Pancreas (tissue), 10 donors: ENCODE measurements around the gene NFIC. TPM values are rescaled to one million over a fixed set of nuclear protein-coding genes. Genes with fewer than 3 reads are reported as not detected.

Experiments used
- ATAC-seq, 4 donors: fragments of 200-7000 bp; cut with Tn5 transposase; one replicate each; pipeline versions ENCODE4 v1.8.0 to v1.9.1; 2020; ENCODE audit warnings: mild to moderate bottlenecking in 4 of 4, moderate library complexity in 4 of 4
- DNase-seq, 6 donors: peaks; one replicate each; pipeline ENCODE4 v3.0.0-alpha.2; 2020
- FAIRE-seq: peaks from 2 replicates; lab custom pipeline; 2012; peaks lifted over from hg19 to GRCh38; lab: Jason Lieb, UNC
- H3K27ac ChIP-seq, 4 donors: fragments of 200-600 bp; sonication (generic); 1 replicate in 3 of 4; 2 replicates in 1 of 4; pipeline versions ENCODE4 v1.5.0 to v1.8.0; 2020
- H3K27me3 ChIP-seq, 4 donors: fragments of 200-600 bp; one replicate each; pipeline ENCODE4 v1.8.0; 2021
- H3K36me3 ChIP-seq, 3 donors: fragments of 200-600 bp; sonication (generic) in 1 of 3; one replicate each; pipeline versions ENCODE4 v1.5.0 to v1.8.0; 2020 to 2021
- H3K4me1 ChIP-seq, 3 donors: fragments of 200-600 bp; one replicate each; pipeline ENCODE4 v1.8.0; 2021
- H3K4me3 ChIP-seq, 4 donors: fragments of 200-600 bp; sonication (generic) in 2 of 4; one replicate each; pipeline versions ENCODE4 v1.5.0 to v1.8.0; 2020 to 2021
- H3K9me3 ChIP-seq, 4 donors: fragments of 200-600 bp; one replicate each; pipeline ENCODE4 v1.8.0; 2021
- CTCF ChIP-seq, 4 donors: fragments of 200-600 bp; sonication (generic) in 3 of 4; IDR thresholded peaks; one replicate each; pipeline versions ENCODE4 v1.5.0 to v1.8.0; 2021; ENCODE audit warnings: antibody characterized with exemption in 4 of 4
- WGBS, 2 donors: extraction: QIAGEN DNeasy Blood & Tissue Kit; methylation state at CpG; one replicate each; pipeline ENCODE4 v1.1.7; 2013; 5-methylcytosine and 5-hydroxymethylcytosine counted together
- intact Hi-C, 3 donors: fragments of 100-400 bp; cut with DNase I; formaldehyde crosslinking; loops; one replicate each; pipeline versions ENCODE4 v1.11.1 to v1.14.2; 2022
- polyA plus RNA-seq, 2 donors: library from polyadenylated mRNA; stranded (reverse); fragments of 200-250 nt; gene quantifications; one replicate each; pipeline ENCODE4 v1.2.3, GENCODE V29; 2013
- total RNA-seq, 6 donors: library from RNA; stranded (reverse); fragmentation: NEBNext Ultra II Directional in 4 of 6; extraction: Animal tissue kit (Norgen Biotek cat#: 25700) in 4 of 6; gene quantifications; one replicate each; pipeline versions ENCODE4 v1.2.1 to v1.2.4, GENCODE V29; 2021 to 2023
- donor health status: healthy with polysubstance abuse.
- donor health status: DM: no; HTN: no; CAD: no; lungs with moderate emphysema.
- donor health status: DM: no; HTN: no; CAD: no.
- donor health status: control.
- donor health status: control.
- donor health status: Bipolar disorder and iron deficiency.
- donor health status: DM: yes; HTN: yes; CAD: no.
- donor health status: DM: no; HTN: no; CAD: no.
- donor health status: DM: no; HTN: no; CAD: no.
- donor health status: DM: yes; HTN: yes; CAD: no.

The NFIC gene
- total and polyA plus RNA-seq, 8 donors = 21.3 to 203 (median 115) TPM

GRCh38 chr19:3476830-3477229, 110.4 kb downstream of the NFIC start:
- intact Hi-C loops = loop anchor here in 1 of 3 donors (10.0 kb wide), 1 partner anchor 162 kb away; no protein-coding TSS in a partner anchor
- Histone ChIP-seq H3K4me3 (no peak overlapping the region), H3K27ac (no peak overlapping the region), H3K4me1 (peaks cover 0 to 5% (median 0%) of the 10 kb centered on the region in 3 donors), H3K36me3 (no peaks in the 10 kb centered on the region), H3K9me3 (no peaks in the 10 kb centered on the region), H3K27me3 (no peaks in the 10 kb centered on the region)
- WGBS, 2 donors = 59 to 79% methylated on average over 2 of the region's 2 CpGs
- DNase-seq (no peak), FAIRE-seq (no peak), ATAC-seq (no peak)
- TF ChIP-seq CTCF (IDR thresholded peaks at IDR 0.05) = no peak

GRCh38 chr19:3477506-3477905, 111.1 kb downstream of the NFIC start:
- DNase-seq = no peak
- intact Hi-C loops = loop anchor here in 1 of 3 donors (10.0 kb wide), 1 partner anchor 163 kb away; no protein-coding TSS in a partner anchor
- peaks cover 0 to 5% (median 0%) of the 10 kb centered on the region in 3 donors for H3K4me1 ChIP-seq
- ATAC-seq = no peak
- H3K36me3 ChIP-seq = no peaks in the 10 kb centered on the region
- FAIRE-seq = no peak
- no peak for TF ChIP-seq CTCF (IDR thresholded peaks at IDR 0.05)
- no peaks in the 10 kb centered on the region for H3K27me3 ChIP-seq
- H3K9me3 ChIP-seq = no peaks in the 10 kb centered on the region
- no peak overlapping the region for H3K27ac ChIP-seq
- H3K4me3 ChIP-seq = no peak overlapping the region

GRCh38 chr19:3477951-3478350, 111.6 kb downstream of the NFIC start:
- H3K9me3 ChIP-seq = no peaks in the 10 kb centered on the region
- H3K27ac ChIP-seq = no peak overlapping the region
- H3K4me3 ChIP-seq = no peak overlapping the region
- no peaks in the 10 kb centered on the region for H3K27me3 ChIP-seq
- no peak for FAIRE-seq
- DNase-seq = no peak
- no peak for ATAC-seq
- intact Hi-C loops = loop anchor here in 1 of 3 donors (10.0 kb wide), 1 partner anchor 163 kb away; no protein-coding TSS in a partner anchor
- peaks cover 0 to 5% (median 0%) of the 10 kb centered on the region in 3 donors for H3K4me1 ChIP-seq
- WGBS, 2 donors = 89 to 97% methylated on average over 2 of the region's 2 CpGs
- TF ChIP-seq CTCF (IDR thresholded peaks at IDR 0.05) = no peak
- H3K36me3 ChIP-seq = no peaks in the 10 kb centered on the region

- peak in 1 of 6 donors; percentile 39 for DNase-seq
- intact Hi-C loops = loop anchor here in 1 of 3 donors (10.0 kb wide), 1 partner anchor 164 kb away; no protein-coding TSS in a partner anchor
- FAIRE-seq = no peak
- Histone ChIP-seq H3K27me3 (no peaks in the 10 kb centered on the region), H3K9me3 (no peaks in the 10 kb centered on the region), H3K4me3 (no peak overlapping the region), H3K27ac (no peak overlapping the region), H3K36me3 (no peaks in the 10 kb centered on the region), H3K4me1 (peaks cover 0 to 5% (median 0%) of the 10 kb centered on the region in 3 donors)
- no peak for TF ChIP-seq CTCF (IDR thresholded peaks at IDR 0.05)
- WGBS, 2 donors = 45 to 49% methylated on average over 26 to 27 of the region's 27 CpGs
- no peak for ATAC-seq
These were observed 112.2 kb downstream of the NFIC start for GRCh38 chr19:3478409-3479176.
